MM.1S (cell line): ENCODE data around the gene MINDY4.

ENCODE experiments used
- EZH2phosphoT487 ChIP-seq: fragments of 300-600 bp; sonication (generic); IDR thresholded peaks from 2 replicates; pipeline ENCODE4 v1.6.1; 2018; ENCODE audit warnings: antibody characterized with exemption, low read length
- TF ChIP-seq, protein P1 (sequence below): fragments of 300-600 bp; sonication (generic); IDR thresholded peaks from 2 replicates; pipeline ENCODE4 v1.5.1; 2016; ENCODE audit warnings: antibody characterized with exemption, low read length, mixed read lengths

DNA sequence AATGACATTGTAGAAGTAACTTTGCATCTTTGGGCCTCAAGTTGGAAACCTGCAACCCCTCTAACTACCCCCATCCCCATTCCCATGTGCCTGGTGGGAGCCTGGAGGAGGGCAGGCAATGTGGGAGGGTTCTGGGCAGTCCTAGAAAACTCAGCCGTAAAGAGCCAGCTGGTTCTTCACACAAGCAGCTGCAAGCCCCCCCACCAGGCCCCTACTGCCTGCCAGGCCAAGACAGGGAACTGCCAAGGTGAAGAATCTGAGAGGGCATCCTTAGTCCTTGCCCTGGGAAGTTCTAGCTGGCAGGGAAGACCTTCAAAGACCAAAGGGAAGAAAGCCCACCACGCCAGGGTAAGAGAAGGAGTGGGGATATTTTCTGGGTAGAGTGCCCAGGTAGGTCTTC is 31.5 kb upstream of the MINDY4 start:
- TF ChIP-seq, protein P1, sequence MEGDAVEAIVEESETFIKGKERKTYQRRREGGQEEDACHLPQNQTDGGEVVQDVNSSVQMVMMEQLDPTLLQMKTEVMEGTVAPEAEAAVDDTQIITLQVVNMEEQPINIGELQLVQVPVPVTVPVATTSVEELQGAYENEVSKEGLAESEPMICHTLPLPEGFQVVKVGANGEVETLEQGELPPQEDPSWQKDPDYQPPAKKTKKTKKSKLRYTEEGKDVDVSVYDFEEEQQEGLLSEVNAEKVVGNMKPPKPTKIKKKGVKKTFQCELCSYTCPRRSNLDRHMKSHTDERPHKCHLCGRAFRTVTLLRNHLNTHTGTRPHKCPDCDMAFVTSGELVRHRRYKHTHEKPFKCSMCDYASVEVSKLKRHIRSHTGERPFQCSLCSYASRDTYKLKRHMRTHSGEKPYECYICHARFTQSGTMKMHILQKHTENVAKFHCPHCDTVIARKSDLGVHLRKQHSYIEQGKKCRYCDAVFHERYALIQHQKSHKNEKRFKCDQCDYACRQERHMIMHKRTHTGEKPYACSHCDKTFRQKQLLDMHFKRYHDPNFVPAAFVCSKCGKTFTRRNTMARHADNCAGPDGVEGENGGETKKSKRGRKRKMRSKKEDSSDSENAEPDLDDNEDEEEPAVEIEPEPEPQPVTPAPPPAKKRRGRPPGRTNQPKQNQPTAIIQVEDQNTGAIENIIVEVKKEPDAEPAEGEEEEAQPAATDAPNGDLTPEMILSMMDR: no peak
- TF ChIP-seq EZH2phosphoT487: no peak
